ENCODE data around the gene CDC27. TPM values are rescaled to one million over a fixed set of nuclear protein-coding genes. Genes with fewer than 3 reads are reported as not detected.
"Not testable (repeated sequence)": the region's sequence is repeated elsewhere in the genome, so short reads cannot be mapped to it uniquely, and the experiment has no call there.

The CDC27 gene
- total RNA-seq, 1 donor from 2014 or later = 81.2 TPM

DNA sequence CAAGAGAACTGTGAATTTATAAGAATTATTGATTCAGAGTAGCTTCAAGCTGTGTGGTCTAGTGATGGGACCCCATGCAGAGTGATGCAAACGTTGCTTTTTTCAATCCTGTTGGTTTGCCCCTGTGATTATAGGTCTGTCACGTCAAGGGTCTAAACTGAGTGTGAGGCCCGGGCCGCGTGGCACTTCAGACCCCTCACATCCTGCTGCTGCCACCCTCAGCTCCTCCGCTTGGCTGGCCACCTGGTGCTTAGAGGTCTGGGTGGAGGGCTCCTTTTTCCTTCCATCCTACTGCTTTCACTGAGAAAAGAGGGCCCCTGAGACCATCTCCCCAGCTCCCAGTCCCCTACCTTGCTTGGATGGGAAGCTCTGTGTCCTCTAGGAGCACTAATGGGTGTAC, 32.1 kb upstream of the CDC27 start:
- DNase-seq (ENCODE audit: low spot score) = no peak
- intact Hi-C loops (cut with DNase I) = loop anchor here (5.0 to 10.0 kb wide), 2 partner anchors 34 to 394 kb away; partner anchors contain the start of gene CDC27

DNA sequence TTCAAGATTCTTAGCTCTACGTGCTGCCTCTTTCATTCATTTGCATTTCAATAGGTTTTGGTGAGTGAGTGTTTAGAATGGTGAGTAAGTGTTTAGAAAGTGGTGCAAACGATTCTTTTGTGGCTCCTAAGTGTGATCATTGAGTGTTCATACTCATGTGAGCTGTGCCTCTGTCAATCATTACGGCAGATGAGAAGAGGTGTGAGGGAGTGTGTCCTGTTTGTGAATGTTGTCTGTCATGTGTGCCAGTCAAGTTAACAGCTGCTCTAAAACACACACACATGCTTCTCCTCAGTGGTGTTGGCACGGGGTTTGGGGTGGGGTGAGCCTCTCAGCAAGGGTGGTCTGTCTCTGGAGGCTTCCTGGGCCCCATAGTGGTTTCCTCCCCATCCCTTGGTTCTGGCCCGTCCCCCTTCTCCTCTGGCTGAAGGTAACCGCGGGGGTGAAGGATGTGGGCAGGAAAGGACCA, 31.5 kb upstream of the CDC27 start:
- DNase-seq (ENCODE audit: low spot score) = no peak
- intact Hi-C loops (cut with DNase I) = loop anchor here (5.0 to 10.0 kb wide), 2 partner anchors 33 to 394 kb away; partner anchors contain the start of gene CDC27

DNA sequence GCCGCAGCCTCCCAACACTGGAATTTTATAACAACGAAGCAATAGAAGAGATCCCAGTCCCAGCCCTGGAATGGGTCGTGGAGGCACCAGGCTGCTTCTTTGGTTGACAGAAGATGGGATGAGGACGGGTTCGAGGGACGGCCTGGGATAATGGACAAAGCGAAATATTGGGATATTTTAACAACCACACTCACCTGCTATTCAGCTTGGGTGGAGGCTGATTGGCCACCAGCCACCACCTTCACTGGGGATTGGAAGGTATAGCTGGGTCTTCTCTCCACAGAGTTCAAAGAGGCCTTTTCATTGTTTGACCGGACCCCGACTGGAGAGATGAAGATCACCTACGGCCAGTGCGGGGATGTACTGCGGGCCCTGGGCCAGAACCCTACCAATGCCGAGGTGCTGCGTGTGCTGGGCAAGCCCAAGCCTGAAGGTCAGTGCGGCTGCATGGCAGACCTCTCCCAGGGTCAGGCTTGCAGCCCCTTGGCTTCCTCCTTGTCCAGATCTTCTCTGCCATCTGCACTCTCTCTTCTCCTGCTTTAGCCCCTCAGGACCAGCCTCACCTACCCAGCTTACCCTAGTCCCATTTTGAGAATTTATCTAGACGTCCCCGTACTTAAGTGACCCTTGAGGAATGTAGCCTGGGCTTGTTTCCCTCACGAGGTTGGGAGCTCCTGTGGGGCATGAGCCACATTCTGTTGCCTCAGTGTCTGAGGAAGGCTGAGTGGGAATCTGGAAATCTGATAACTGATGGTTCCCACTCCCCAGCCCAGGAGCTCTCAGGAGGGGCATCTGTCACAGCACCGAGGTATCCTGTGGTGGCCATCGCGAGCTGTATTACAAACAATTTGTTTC, 30.8 kb upstream of the CDC27 start:
- DNase-seq (ENCODE audit: low spot score) = no peak
- intact Hi-C loops (cut with DNase I) = loop anchor here (5.0 to 10.0 kb wide), 2 partner anchors 33 to 395 kb away; partner anchors contain the start of gene CDC27

DNA sequence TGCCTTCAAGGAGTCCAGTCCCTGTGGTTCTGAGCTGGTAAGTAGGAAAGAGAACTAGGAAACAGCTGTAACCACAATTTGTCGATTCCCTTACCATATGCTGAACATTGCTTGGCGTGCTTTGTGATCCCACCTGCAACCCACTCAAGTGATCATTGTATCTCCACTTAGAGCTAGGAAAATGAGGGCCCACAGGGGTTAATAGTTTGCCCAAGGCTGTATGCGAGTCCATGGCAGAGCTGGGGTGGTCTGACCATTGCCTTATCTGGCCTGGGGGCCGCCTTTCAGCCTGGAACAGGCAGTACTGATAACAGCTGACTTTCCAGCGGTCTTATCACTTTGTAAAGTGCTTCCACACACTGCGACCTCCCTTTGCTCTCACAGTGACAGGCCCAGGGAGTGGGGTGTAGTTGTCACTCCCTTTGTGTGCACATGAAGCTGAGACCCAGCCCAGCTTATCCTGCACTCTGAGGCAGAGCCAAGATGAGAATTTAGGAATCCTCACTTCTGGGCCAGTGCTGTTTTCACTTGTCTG, 29.9 kb upstream of the CDC27 start:
- DNase-seq (ENCODE audit: low spot score) = no peak
- intact Hi-C loops (cut with DNase I) = no loop called here

DNA sequence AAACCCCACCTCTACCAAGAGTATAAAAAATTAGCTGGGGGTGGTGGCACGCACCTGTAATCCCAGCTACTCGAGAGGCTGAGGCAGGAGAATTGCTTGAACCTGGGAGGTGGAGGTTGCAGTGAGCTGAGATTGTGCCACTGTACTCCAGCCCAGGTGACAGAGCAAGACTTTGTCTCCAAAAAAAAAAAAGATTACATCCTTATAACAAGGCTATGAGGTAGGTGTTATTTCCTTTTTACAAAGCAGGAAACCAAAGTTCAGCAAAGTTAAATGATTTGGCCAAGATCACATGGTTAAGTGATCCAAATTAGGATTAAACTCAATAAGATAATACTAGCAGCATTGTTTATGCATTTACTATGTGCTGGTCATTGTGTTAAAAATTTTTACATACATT, 28.2 kb upstream of the CDC27 start:
- intact Hi-C loops (cut with DNase I); DNase-seq (ENCODE audit: low spot score): not testable (repeated sequence)

DNA sequence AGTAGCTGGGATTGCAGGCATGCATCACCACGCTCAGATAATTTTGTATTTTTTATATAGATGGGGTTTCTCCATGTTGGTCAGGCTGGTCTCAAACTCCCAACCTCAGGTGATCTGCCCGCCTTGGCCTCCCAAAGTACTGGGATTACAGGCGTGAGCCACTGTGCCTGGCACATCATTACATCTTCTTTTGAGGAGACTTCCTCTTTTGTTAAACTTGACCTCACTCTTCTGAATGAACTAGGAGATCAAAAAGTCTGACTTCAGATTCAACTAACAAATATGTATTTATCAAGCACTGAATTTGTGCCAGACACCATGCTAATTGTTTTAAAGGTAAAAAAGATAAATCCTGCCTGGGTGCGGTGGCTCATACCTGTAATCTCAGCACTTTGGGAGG, 27.7 kb upstream of the CDC27 start:
- intact Hi-C loops (cut with DNase I); DNase-seq (ENCODE audit: low spot score): not testable (repeated sequence)

DNA sequence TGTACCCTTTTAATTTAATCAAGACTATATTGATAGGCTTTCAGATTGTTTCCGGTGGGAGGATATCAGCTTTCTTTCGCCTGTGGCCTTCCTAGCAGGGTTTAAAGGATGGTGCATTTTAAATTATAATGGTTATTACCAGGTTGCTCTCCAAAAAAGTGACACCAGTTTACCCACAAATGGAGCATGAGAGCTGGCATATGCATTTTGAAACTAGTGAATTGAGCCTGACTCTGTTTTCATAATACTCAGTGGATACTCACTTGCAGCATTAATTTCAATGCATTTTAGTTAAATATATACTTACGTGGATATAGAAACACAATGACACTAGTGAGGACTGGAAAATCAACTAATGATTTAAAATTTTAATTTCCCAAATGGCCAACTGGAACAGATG, 25.8 kb upstream of the CDC27 start:
- intact Hi-C loops (cut with DNase I) = no loop called here
- no peak for DNase-seq (ENCODE audit: low spot score)

DNA sequence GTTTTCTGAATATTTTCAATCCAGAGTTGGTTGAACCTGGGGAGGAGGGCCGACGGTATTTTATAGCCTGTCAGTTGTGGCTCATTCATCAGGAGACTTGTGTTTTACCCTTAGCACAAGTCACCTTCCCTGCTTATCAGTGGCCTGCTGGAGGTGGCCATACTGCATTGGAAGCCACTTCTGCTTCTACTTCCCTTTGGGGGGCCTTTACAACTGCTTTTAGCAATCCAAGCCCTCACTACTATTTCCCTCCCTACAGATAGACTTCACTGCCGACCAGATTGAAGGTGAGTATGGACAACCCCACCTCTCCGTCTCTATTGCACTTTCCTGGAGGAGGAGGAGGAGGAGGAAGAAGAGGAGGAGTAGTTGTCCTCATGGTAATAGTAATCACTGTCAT, 24.4 kb upstream of the CDC27 start:
- no peak for DNase-seq (ENCODE audit: low spot score)
- intact Hi-C loops (cut with DNase I) = no loop called here

DNA sequence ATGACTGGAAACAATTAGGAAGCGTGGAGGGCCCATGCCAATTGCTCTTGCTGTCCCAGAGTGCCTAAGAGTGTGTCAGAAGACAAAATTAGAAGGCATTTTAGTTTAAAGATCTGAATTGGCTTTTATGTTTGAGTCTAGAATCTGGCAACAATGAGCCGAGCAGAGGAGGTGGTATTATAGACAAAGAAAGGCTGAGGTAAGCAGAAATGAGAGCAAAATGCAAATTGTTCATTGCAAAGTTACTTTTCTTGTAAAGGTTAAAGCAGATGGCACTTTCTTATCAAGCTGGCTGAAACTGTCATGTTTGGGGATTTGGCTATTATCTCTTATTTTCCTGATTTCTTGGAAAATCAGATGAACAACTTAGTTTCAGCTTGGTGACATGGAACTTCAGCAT, 23.4 kb upstream of the CDC27 start:
- no peak for DNase-seq (ENCODE audit: low spot score)
- intact Hi-C loops (cut with DNase I) = no loop called here

DNA sequence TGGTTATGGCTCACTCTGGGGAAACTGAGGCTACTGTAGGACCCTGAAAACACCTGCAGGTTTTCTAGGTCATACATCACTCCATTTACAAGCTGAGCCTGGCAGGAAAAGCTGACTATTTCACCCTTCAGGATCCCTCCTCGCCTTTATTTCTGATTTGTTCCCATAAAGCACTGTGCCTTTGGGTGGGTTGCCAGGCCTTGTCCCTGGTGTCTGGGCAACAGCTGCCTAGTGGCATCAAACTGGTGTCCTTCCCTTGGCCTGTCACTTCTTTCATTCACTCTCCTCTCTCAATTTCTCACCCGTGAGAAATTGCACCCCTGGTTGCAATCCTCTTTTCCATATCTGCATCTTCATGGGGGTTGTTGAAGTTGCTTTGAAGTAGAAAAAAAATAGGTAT, 21.7 kb upstream of the CDC27 start:
- intact Hi-C loops (cut with DNase I) = no loop called here
- no peak for DNase-seq (ENCODE audit: low spot score)

DNA sequence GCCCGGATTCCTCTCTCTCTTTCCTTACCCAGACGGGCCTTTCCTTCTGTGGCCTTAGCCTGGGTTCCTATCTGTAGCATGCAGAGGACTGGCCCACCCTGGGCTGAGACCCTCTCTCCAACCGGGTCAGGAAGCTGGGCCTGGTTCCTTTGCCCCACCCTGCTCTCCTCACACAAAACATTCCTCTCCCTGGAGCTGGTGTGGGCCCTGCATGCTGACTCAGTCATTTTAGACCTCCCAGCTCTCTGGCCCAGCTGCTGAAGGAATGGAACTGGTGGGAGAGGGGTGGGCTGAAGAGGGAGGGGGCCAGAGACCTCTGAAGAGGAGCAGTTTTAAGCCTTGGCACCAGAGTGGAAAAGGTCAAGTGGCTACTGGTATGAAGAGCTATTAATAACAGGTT, 21.0 kb upstream of the CDC27 start:
- intact Hi-C loops (cut with DNase I) = no loop called here
- DNase-seq (ENCODE audit: low spot score) = no peak

DNA sequence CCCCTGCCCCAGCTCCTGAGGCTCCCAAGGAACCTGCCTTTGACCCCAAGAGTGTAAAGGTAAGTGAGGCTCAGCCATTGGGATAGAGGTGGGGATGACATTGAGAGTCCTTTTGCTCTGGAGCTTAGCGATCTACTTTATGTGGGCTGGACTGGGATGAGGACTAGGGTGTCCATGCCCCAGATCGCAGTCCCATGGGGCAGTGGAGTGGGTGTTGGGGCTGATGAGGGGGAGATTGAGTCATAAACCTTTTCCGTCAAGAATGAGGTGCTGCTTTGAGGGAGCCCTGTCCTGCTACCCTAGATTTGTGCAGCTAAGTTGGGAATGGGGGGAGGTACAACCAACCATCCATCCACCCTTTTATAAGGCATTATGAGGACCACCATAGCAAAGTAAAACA, 20.4 kb upstream of the CDC27 start:
- intact Hi-C loops (cut with DNase I) = no loop called here
- DNase-seq (ENCODE audit: low spot score) = no peak

DNA sequence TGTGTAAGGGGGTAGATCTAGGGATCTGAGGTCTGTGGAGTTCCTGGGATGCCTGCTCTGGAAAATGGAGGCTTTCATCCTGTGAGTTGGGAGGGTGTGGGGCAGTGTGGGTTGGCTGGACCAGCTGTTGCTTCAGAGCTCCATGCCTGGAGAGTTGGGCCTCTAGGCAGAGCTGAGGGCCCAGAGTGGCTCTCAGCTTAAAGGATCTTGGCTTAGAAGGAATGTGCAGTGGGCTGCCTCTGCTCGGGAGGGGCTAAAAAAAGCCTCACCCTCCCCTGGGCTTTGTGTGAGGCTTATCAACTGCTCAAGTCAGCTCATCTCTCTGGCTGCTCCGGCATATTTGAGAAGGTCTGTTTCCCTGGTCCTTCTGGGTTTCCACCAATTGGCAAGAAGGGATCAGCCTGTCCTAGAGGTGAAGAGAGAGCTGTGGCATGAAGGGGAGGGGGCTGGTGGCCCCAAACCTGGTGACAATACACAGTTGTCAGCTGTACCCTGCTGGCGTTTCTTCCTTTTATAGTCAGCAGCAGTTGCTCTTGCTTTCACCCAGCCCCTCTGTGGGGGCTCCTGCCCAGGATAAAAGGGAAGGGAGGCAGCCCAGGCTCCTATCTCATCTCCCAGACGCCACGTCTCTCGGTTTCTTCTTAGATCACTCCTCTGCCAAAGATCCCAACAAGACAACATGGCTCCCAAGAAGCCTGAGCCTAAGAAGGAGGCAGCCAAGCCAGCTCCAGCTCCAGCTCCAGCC, 19.8 kb upstream of the CDC27 start, which contains the start of gene MYL4:
Gene MYL4, plus strand, starts transcription at position 605 of the 745 bp plus-strand sequence. Its CDS starts 75 bp downstream, at position 680.
- no peak for DNase-seq (ENCODE audit: low spot score)
- intact Hi-C loops (cut with DNase I) = no loop called here

DNA sequence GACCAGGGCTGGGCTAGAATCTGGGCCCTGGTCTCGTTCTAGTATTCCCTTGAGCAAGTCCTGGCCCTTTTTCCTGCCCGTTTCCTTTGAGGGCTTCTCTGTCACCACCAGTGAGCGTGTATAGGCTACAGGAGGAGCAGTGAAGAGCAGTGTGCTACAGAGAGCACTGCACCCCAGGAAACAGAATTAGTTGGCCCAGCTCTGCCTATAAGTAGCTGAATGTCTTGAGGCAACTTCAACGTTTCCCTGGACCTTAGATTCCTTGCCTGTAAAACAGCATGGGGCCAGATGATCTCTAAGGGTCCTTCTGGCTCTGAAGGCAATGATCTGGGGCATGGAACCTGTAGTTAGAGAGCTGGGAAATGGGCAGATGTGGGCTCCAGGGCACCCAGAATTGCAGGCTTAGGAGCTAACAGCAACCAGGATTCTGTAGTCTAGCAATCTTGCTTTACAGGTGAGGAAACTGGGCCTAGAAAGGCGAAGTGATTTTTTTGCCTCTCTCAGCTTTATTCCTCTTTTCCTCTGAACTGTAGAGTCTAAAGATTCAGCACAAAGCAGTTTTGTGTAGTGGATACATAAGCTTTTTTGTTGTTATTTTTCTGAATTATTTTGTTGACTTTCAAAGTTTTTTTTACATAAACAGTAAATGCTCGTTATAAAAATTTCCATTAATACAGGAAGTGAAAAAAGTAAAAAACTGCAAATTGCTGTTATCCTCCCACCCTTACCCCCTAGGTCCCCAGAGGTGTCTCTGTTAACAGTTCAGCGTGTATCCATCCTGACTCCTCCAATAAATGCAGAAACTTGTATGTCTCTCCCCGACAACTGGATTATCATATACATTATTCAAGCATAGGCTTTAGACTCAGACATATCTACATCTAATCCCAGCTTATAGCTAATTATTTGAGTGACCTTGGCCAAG, 18.3 kb upstream of the CDC27 start:
- intact Hi-C loops (cut with DNase I) = no loop called here

DNA sequence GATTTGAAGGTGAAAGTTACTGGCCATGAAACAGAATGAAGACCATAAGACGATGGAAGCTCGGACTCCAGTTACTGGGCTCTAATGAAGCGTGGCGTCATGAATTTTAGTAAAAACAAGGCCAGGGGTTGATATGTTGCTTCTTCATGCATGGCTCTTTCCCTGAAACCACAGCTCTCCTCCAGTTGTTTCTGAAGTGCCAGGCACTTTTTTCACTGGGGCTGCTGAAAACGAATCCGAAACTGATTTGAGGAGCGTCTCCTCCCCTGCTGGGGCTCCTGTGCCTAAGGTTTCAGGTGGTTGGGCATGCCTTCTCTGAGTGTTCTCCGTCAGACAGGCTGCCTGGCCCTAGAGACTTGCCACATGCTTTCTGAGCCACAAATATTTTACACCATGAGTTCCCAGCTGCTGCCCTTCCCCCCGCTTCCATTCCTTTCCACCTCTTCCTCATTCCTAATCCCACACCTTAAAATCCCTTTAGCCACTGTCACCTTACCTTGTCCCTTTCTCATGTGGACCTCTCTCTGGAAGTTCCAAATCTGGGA, 16.4 kb upstream of the CDC27 start:
- intact Hi-C loops (cut with DNase I) = no loop called here
- no peak for DNase-seq (ENCODE audit: low spot score)

More for the DNA sequence above, 18.3 kb upstream of the CDC27 start:
- no peak for DNase-seq (ENCODE audit: low spot score)

DNA sequence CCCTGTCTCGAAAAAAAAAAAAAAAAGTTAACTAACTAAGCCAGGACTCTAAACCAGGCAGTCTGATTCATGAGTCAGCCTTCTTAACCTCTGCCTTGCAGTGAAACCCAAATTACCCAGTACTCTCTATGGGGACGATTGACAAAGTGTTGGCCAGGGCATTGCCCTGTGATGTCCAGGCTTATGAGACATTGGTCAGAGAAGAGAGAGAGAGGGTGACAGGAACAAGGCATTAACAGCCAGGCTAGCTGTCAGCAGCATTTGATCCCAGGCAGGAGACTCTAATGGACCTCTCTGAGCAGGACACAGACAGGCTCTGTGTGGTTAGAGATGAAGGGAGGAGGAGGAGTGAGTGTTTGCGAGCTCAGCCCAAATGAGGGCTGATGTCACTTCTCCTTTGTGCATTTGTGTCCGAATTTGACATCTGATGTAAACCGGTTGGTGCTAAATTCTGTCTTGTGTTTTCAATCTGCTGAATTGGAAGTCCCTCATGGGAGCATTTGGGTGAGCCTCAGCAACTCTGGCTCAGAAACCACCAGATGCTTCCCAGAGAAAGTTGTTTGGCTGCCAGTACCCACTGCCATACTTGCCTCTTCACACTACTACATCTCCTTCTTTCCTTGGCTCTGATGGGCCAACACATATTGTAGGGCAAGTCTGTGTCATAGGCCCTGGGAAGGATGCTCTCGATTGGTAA, 15.8 kb upstream of the CDC27 start:
- intact Hi-C loops (cut with DNase I) = no loop called here
- DNase-seq (ENCODE audit: low spot score) = no peak

DNA sequence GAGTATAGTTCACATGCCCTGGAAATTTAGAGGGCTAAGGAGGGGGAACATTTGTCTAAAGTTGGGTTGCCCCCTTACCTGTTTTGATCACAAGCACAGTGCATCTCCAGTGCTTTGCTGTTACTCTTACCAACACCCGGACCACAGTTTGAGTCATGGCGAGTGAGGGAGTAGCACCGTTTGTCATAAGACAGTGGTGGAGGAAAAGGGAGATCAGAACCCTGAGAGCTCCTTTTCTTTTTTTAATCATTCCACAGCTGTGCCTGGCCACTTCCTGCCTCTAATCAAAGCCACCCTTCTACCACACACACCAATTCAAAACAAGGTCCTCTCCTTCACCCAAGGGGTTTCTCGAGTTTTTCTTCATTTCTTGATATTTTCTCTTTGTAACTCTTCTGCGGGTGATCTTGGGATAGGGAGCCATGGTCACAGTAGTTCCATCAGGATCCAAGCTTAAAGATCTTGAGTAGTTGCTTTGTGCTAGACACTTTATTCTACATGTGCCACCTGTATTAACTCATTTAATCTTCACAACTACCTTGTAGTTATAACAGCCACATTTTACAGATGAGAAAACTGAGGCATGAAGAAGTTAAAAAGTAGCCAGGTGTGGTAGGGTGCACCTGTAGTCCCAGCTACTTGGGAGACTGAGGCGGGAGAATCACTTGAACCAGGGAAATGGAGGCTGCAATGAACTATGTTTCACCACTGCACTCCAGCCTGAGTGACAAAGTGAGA, 15.1 kb upstream of the CDC27 start:
- intact Hi-C loops (cut with DNase I) = no loop called here
- no peak for DNase-seq (ENCODE audit: low spot score)

DNA sequence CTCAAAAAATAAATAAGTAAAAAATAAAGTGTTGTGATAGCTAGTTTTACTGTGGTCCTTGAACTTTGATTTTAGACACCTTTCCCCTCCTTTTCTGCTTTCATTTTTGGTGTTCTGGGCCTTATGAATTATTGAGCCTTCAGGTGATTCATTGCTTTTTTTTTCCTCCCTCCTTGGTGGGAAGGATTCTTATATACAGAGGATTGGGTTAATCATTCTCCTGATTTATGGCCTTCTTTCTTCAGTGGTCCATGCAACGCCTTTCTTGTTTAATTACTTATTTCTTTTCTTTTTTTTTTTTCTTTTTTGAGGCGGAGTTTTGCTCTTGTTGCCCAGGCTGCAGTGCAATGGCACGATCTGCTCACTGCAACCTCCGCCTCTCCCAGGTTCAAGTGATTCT, 12.1 kb upstream of the CDC27 start:
- intact Hi-C loops (cut with DNase I) = no loop called here
- no peak for DNase-seq (ENCODE audit: low spot score)
